K562 (cell line): ENCODE data around the gene CAMK2A. TPM values are rescaled to one million over a fixed set of nuclear protein-coding genes. Genes with fewer than 3 reads are reported as not detected.

ENCODE experiments used
- ATAC-seq: fragments of 200-7000 bp; cut with Tn5 transposase; 3 replicates; pipeline ENCODE4 v1.9.1; 2020; ENCODE audit warnings: moderate library complexity
- BruUV-seq: library from RNA; stranded (reverse); fragments of 400-500 nt; replicated peaks from 2 replicates; lab custom pipeline; 2021; lab: Mats Ljungman, UMichigan
- CTCF ChIA-PET: fragments of 300-600 bp; formaldehyde crosslinking; extraction: SDS; loops from one replicate; lab custom pipeline; 2021; ENCODE audit warnings: low intra/inter-chr PET ratio; lab: Yijun Ruan, JAX
- POLR2A ChIA-PET: fragments of 300-600, 350-650 bp; sonication (Branson Sonifier 250); formaldehyde crosslinking; extraction: SDS; loops from one replicate; lab custom pipeline; 2021; ENCODE audit warnings: antibody characterized with exemption, inconsistent platforms; lab: Yijun Ruan, JAX
- DNase-seq, 4 experiments: peaks; one replicate each; pipeline versions ENCODE4 v3.0.0 to v3.0.0-alpha.2; 2011 to 2018; ENCODE audit warnings: low spot score in 3 of 4, mixed read lengths in 3 of 4; ENCODE audit errors: extremely low read depth in 1 of 4
- FAIRE-seq: peaks from 2 replicates; lab custom pipeline; 2011; peaks lifted over from hg19 to GRCh38; lab: Jason Lieb, UNC
- H2AFZ ChIP-seq: 2 replicates; pipeline ENCODE4 v1.6.0; 2011; ENCODE audit warnings: low read depth, low read length, control low read depth, inconsistent platforms
- H3K27ac ChIP-seq: fragments of 200-600 bp; 3 replicates; pipeline ENCODE4 v1.8.0; 2011; ENCODE audit warnings: low read depth, mild to moderate bottlenecking, control low read depth, inconsistent platforms, low read length, moderate library complexity, mixed read lengths; ENCODE audit errors: extremely low read depth
- H3K27me3 ChIP-seq, 2 experiments: fragments of 300-600 bp in 1 of 2; 2 replicates in 1 of 2; 3 replicates in 1 of 2; pipeline versions ENCODE4 v1.6.0 to v1.8.0; 2011; ENCODE audit warnings: inconsistent platforms in 2 of 2, low read length in 2 of 2, mild to moderate bottlenecking in 1 of 2, mixed read lengths in 1 of 2, moderate library complexity in 1 of 2; ENCODE audit not compliant: control insufficient read depth in 2 of 2, insufficient read depth in 2 of 2
- H3K36me3 ChIP-seq: fragments of 300-600 bp; 3 replicates; pipeline ENCODE4 v1.8.0; 2011; ENCODE audit warnings: mild to moderate bottlenecking, low read length, inconsistent platforms; ENCODE audit not compliant: control insufficient read depth, insufficient read depth
- H3K4me1 ChIP-seq, 2 experiments: fragments of 200-600 bp in 1 of 2; replicated peaks in 1 of 2; 2 replicates in 1 of 2; 3 replicates in 1 of 2; pipeline versions ENCODE4 v1.5.1 to v1.8.0; 2011; ENCODE audit warnings: inconsistent platforms in 2 of 2, low read length in 2 of 2, mild to moderate bottlenecking in 1 of 2, mixed read lengths in 1 of 2, moderate library complexity in 1 of 2; ENCODE audit not compliant: control insufficient read depth in 2 of 2, insufficient read depth in 2 of 2
- H3K4me2 ChIP-seq: 2 replicates; pipeline ENCODE4 v1.6.1; 2011; ENCODE audit warnings: low read length, control low read depth, inconsistent platforms, mixed read lengths; ENCODE audit not compliant: insufficient read depth
- H3K4me3 ChIP-seq: fragments of 200-600 bp; sonication (generic), shearing (Covaris generic); 2 replicates; pipeline ENCODE4 v1.5.1; 2016; ENCODE audit warnings: control low read depth, inconsistent platforms
- H3K79me2 ChIP-seq: fragments of 200-600 bp; 3 replicates; pipeline ENCODE4 v1.8.0; 2011; ENCODE audit warnings: low read length, inconsistent platforms; ENCODE audit not compliant: control insufficient read depth, insufficient read depth
- H3K9ac ChIP-seq, 2 experiments: 2 replicates each; pipeline versions ENCODE4 v1.6.0 to v1.6.1; 2011; ENCODE audit warnings: low read depth in 2 of 2, low read length in 2 of 2, control low read depth in 1 of 2, inconsistent platforms in 1 of 2, mild to moderate bottlenecking in 1 of 2, mixed read lengths in 1 of 2; ENCODE audit not compliant: insufficient read depth in 1 of 2
- H3K9me1 ChIP-seq: one replicate; pipeline ENCODE4 v1.6.0; 2011; ENCODE audit warnings: inconsistent platforms, mild to moderate bottlenecking, low read length, moderate library complexity; ENCODE audit not compliant: control insufficient read depth, insufficient read depth
- H3K9me3 ChIP-seq: replicated peaks from 2 replicates; pipeline ENCODE4 v1.5.1; 2011; ENCODE audit warnings: low read depth, low read length, inconsistent platforms; ENCODE audit not compliant: control insufficient read depth, insufficient read depth
- H4K20me1 ChIP-seq: replicated peaks from 2 replicates; pipeline ENCODE4 v1.6.1; 2011; ENCODE audit warnings: low read length, inconsistent platforms, mixed read lengths; ENCODE audit not compliant: control insufficient read depth, insufficient read depth
- FOSL1 ChIP-seq: fragments of 200-800 bp; sonication (Bioruptor generic); conservative IDR thresholded peaks from 2 replicates; pipeline ENCODE4 v1.6.1; 2016; ENCODE audit warnings: missing genetic modification characterization, missing compliant biosample characterization
- FUS ChIP-seq: fragments of 200-400 bp; formaldehyde crosslinking; optimal IDR thresholded peaks from 2 replicates; pipeline ENCODE3; 2017; ENCODE audit warnings: low read depth, low read length
- IRF2 ChIP-seq: sonication (generic); formaldehyde crosslinking; IDR thresholded peaks from 2 replicates; pipeline ENCODE4 v1.8.1; 2022; ENCODE audit warnings: mild to moderate bottlenecking, missing genetic modification reagents
- LARP7 ChIP-seq: fragments of 450-650 bp; IDR thresholded peaks from 2 replicates; pipeline ENCODE4 v1.6.1; 2016
- RCOR1 ChIP-seq, 2 experiments: IDR thresholded peaks; 2 replicates each; pipeline ENCODE4 v1.6.1; 2012; ENCODE audit warnings: low read depth in 2 of 2, low read length in 2 of 2, borderline replicate concordance in 1 of 2, improper control_type of control experiment in 1 of 2
- RREB1 ChIP-seq: fragments of 250-450 bp; sonication (Bioruptor Pico); IDR thresholded peaks from 2 replicates; pipeline ENCODE4 v1.4.0; 2020
- SRSF1 ChIP-seq: fragments of 200-400 bp; formaldehyde crosslinking; IDR thresholded peaks from 2 replicates; pipeline ENCODE4 v1.6.1; 2017; ENCODE audit warnings: mild to moderate bottlenecking, low read depth, low read length, moderate library complexity
- TARDBP ChIP-seq: fragments of 450-650 bp; IDR thresholded peaks from 2 replicates; pipeline ENCODE4 v1.6.1; 2016
- TCF7 ChIP-seq: sonication (generic); IDR thresholded peaks from 2 replicates; pipeline ENCODE4 v1.6.1; 2016; ENCODE audit warnings: antibody characterized with exemption, borderline replicate concordance
- ZNF197 ChIP-seq: fragments of 200-800 bp; sonication (Bioruptor generic); IDR thresholded peaks from 2 replicates; pipeline ENCODE4 v1.6.1; 2016; ENCODE audit warnings: low read depth, missing genetic modification characterization, missing compliant biosample characterization
- WGBS: fragments of 100-300 bp; shearing (Covaris generic); methylation state at CpG from one replicate; pipeline ENCODE4 v1.1.6; 2016; ENCODE audit warnings: low coverage, mixed read lengths; ENCODE audit not compliant: insufficient coverage; ENCODE audit errors: missing lambda C conversion rate; 5-methylcytosine and 5-hydroxymethylcytosine counted together
- in situ Hi-C: fragments of 300-500 bp; cut with MboI; formaldehyde crosslinking; loops from 4 replicates; pipeline ENCODE4 v1.15.0; 2018; ENCODE audit warnings: inconsistent platforms, mixed read lengths
- intact Hi-C: fragments of 100-400 bp; cut with micrococcal nuclease; formaldehyde crosslinking; loops from 2 replicates; pipeline ENCODE4 v1.14.2; 2022
- polyA plus RNA-seq, 8 experiments: library from polyadenylated mRNA; depleted of rRNA in 4 of 8; stranded (reverse) in 5 of 8; unstranded in 3 of 8; fragments of >200 nt; fragmentation: Nextera tagmentation in 2 of 8; fragmentation: Illumina TruSeq in 1 of 8; extraction: Ambion mirVana in 2 of 8; extraction: Trizol in 1 of 8; gene quantifications; 2 replicates each; pipeline versions ENCODE4 v1.2.1 to v1.2.3, GENCODE V29; 2011 to 2014; ENCODE audit warnings: inconsistent platforms in 1 of 8, missing spikeins in 1 of 8
- total RNA-seq, 7 experiments: library from RNA; depleted of rRNA in 6 of 7; stranded (reverse); fragments of >200 nt in 6 of 7; fragmentation: Illumina TruSeq in 2 of 7; extraction: Trizol in 2 of 7; gene quantifications; 2 replicates each; pipeline versions ENCODE4 v1.2.1 to v1.2.3, GENCODE V29; 2011 to 2021; ENCODE audit warnings: low replicate concordance in 1 of 7
- TF ChIP-seq, protein P1 (sequence below): sonication (generic); formaldehyde crosslinking; IDR thresholded peaks from 2 replicates; pipeline ENCODE4 v1.8.0; 2023; ENCODE audit warnings: mild to moderate bottlenecking, missing genetic modification reagents
- TF ChIP-seq, protein P2 (sequence below), 3 experiments: IDR thresholded peaks in 2 of 3; conservative IDR thresholded peaks in 1 of 3; 2 replicates each; pipeline ENCODE4 v1.5.1; 2011 to 2012; ENCODE audit warnings: low read length in 3 of 3, mild to moderate bottlenecking in 3 of 3, control low read depth in 2 of 3, improper control_type of control experiment in 1 of 3, inconsistent platforms in 1 of 3, low read depth in 1 of 3, mixed read lengths in 1 of 3, moderate library complexity in 1 of 3; ENCODE audit not compliant: insufficient read depth in 2 of 3
- TF ChIP-seq, protein P3 (sequence below): sonication (generic); formaldehyde crosslinking; IDR thresholded peaks from 2 replicates; pipeline ENCODE4 v1.8.1; 2022; ENCODE audit warnings: missing genetic modification reagents

Gene CAMK2A
- total and polyA plus RNA-seq, 9 of the 15 experiments (the other 6 are each of a cell fraction or from before 2014, with no cell fraction given): 0.01 to 0.18 (median 0.04) TPM; not detected in 6

DNA sequence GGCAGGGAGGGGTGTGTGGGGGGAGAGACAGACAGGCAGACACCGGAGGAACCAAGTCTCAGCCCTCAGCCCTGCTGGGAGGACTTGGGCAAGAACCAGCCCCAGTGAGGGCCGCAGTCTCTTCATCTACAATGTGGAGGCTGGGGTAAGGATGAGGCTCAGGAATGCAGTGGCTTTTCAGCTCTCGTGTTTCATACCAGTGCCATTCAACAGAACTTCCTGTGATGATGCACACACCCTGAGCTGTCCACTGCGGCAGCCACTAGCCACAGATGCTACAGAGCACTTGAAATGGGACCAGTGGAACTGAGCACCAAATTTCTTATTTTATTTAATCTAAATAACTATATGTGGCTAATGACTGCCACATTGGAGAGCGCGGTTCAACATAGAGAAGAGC is 10.7 kb downstream of the CAMK2A start:
- CTCF ChIA-PET: no interaction called here
- no peaks in the 10 kb centered on the region for H3K9me1 ChIP-seq
- H3K4me1 ChIP-seq: peaks cover 3 to 8% of the 10 kb centered on the region in 2 experiments; a peak in 4 of 5 replicates
- POLR2A ChIA-PET: interaction anchor here (0.9 kb wide), 1 partner anchor 30 kb away, joined by 3 read pairs; no protein-coding TSS in a partner anchor
- no peaks in the 10 kb centered on the region for H3K9me3 ChIP-seq
- H3K27ac ChIP-seq: no peak overlapping the region
- no peak for ATAC-seq
- H3K79me2 ChIP-seq: no peaks in the 10 kb centered on the region
- H3K4me3 ChIP-seq: no peak overlapping the region
- BruUV-seq: no TSS peak
- no peak overlapping the region for H3K9ac ChIP-seq
- no peaks in the 10 kb centered on the region for H3K36me3 ChIP-seq
- DNase-seq: no peak
- no peak for FAIRE-seq
- H4K20me1 ChIP-seq: no peaks in the 10 kb centered on the region
- intact Hi-C loops (no loop called here), in situ Hi-C loops (no loop called here)
- no peak overlapping the region for H2AFZ ChIP-seq
- H3K27me3 ChIP-seq: peaks cover 21 to 47% of the 10 kb centered on the region in 2 experiments
- no peak overlapping the region for H3K4me2 ChIP-seq
- WGBS: 20% methylated on average over 6 of the region's 6 CpGs
- no peak for TF ChIP-seq FUS
- TF ChIP-seq, protein P1, sequence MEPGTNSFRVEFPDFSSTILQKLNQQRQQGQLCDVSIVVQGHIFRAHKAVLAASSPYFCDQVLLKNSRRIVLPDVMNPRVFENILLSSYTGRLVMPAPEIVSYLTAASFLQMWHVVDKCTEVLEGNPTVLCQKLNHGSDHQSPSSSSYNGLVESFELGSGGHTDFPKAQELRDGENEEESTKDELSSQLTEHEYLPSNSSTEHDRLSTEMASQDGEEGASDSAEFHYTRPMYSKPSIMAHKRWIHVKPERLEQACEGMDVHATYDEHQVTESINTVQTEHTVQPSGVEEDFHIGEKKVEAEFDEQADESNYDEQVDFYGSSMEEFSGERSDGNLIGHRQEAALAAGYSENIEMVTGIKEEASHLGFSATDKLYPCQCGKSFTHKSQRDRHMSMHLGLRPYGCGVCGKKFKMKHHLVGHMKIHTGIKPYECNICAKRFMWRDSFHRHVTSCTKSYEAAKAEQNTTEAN: no peak
- no peak for TF ChIP-seq TARDBP
- TF ChIP-seq, protein P2, sequence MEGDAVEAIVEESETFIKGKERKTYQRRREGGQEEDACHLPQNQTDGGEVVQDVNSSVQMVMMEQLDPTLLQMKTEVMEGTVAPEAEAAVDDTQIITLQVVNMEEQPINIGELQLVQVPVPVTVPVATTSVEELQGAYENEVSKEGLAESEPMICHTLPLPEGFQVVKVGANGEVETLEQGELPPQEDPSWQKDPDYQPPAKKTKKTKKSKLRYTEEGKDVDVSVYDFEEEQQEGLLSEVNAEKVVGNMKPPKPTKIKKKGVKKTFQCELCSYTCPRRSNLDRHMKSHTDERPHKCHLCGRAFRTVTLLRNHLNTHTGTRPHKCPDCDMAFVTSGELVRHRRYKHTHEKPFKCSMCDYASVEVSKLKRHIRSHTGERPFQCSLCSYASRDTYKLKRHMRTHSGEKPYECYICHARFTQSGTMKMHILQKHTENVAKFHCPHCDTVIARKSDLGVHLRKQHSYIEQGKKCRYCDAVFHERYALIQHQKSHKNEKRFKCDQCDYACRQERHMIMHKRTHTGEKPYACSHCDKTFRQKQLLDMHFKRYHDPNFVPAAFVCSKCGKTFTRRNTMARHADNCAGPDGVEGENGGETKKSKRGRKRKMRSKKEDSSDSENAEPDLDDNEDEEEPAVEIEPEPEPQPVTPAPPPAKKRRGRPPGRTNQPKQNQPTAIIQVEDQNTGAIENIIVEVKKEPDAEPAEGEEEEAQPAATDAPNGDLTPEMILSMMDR (IDR thresholded peaks at IDR 0.05 in 2 of 3, conservative IDR thresholded peaks at IDR 0.05 in 1 of 3; ENCODE audit: insufficient read depth in 2 of 3, low read depth in 1 of 3, low read length in 3 of 3): no peak
- no peak for TF ChIP-seq IRF2 (CRISPR knock-in tag)
- TF ChIP-seq ZNF197 (CRISPR knock-in tag): no peak
- TF ChIP-seq FOSL1 (tag): no peak
- no peak for TF ChIP-seq RREB1
- no peak for TF ChIP-seq SRSF1
- no peak for TF ChIP-seq RCOR1 (IDR thresholded peaks at IDR 0.05; ENCODE audit: borderline replicate concordance in 1 of 2, low read depth in 2 of 2, low read length in 2 of 2)
- TF ChIP-seq LARP7: no peak
- no peak for TF ChIP-seq TCF7
- TF ChIP-seq, protein P3, sequence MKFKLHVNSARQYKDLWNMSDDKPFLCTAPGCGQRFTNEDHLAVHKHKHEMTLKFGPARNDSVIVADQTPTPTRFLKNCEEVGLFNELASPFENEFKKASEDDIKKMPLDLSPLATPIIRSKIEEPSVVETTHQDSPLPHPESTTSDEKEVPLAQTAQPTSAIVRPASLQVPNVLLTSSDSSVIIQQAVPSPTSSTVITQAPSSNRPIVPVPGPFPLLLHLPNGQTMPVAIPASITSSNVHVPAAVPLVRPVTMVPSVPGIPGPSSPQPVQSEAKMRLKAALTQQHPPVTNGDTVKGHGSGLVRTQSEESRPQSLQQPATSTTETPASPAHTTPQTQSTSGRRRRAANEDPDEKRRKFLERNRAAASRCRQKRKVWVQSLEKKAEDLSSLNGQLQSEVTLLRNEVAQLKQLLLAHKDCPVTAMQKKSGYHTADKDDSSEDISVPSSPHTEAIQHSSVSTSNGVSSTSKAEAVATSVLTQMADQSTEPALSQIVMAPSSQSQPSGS: no peak
